HCT116 (cell line): ENCODE measurements around the gene BDH1. TPM values are rescaled to one million over a fixed set of nuclear protein-coding genes. Genes with fewer than 3 reads are reported as not detected.

Experiments
- ATAC-seq: fragments of 200-7000 bp; cut with Tn5 transposase; 2 replicates; pipeline ENCODE4 v1.9.1; 2020; ENCODE audit warnings: mild to moderate bottlenecking, moderate library complexity
- BruUV-seq: library from RNA; stranded (reverse); fragments of 400-500 nt; replicated peaks from 2 replicates; lab custom pipeline; 2021; lab: Mats Ljungman, UMichigan
- CTCF ChIA-PET: fragments of 300-600 bp; sonication (Branson Sonifier 250); formaldehyde crosslinking; loops from one replicate; lab custom pipeline; 2021; ENCODE audit warnings: antibody characterized with exemption; lab: Charles Lee
- POLR2A ChIA-PET: fragments of 300-600, 350-600 bp; sonication (Branson Sonifier 250); formaldehyde crosslinking; loops from one replicate; lab custom pipeline; 2021; ENCODE audit warnings: antibody characterized with exemption; lab: Charles Lee
- RAD21 ChIA-PET, 2 experiments: fragments of 300-600 bp; sonication (Branson Sonifier 250); formaldehyde crosslinking; loops; one replicate each; lab custom pipeline; 2023; ENCODE audit warnings: low total read pairs in 2 of 2; ENCODE audit not compliant: uncharacterized antibody in 2 of 2, unreplicated experiment in 2 of 2, low non-redundant PET in 1 of 2; lab: Charles Lee
- DNase-seq: peaks from one replicate; pipeline ENCODE4 v3.0.0-alpha.2; 2010; ENCODE audit warnings: low read depth, low spot score
- H2AFZ ChIP-seq: fragments of 200-600 bp; shearing (Covaris generic), sonication (generic); 2 replicates; pipeline ENCODE4 v1.6.1; 2017; ENCODE audit warnings: low read depth, mixed run types, mixed read lengths, antibody characterized with exemption, low read length; ENCODE audit not compliant: poor library complexity, severe bottlenecking
- H3K27ac ChIP-seq: 2 replicates; pipeline ENCODE4 v1.5.1; 2012; ENCODE audit warnings: low read depth, low read length
- H3K27me3 ChIP-seq: fragments of 200-600 bp; sonication (generic); 2 replicates; pipeline ENCODE4 v1.6.1; 2016; ENCODE audit warnings: mixed run types, low read length, mixed read lengths; ENCODE audit not compliant: insufficient read depth
- H3K36me3 ChIP-seq, 2 experiments: fragments of 200-500 bp in 1 of 2; fragments of 200-600 bp in 1 of 2; sonication (Bioruptor generic) in 1 of 2; sonication (generic) in 1 of 2; 2 replicates each; pipeline versions ENCODE4 v1.5.1 to v1.6.1; 2014 to 2016; ENCODE audit warnings: low read length in 2 of 2, inconsistent platforms in 1 of 2, mixed read lengths in 1 of 2, mixed run types in 1 of 2; ENCODE audit not compliant: insufficient read depth in 2 of 2, control insufficient read depth in 1 of 2
- H3K4me1 ChIP-seq, 2 experiments: fragments of 200-600 bp in 1 of 2; sonication (generic) in 1 of 2; 2 replicates each; pipeline versions ENCODE4 v1.5.1 to v1.6.1; 2012 to 2017; ENCODE audit warnings: low read length in 2 of 2, inconsistent platforms in 1 of 2, mild to moderate bottlenecking in 1 of 2, mixed read lengths in 1 of 2, mixed run types in 1 of 2, moderate library complexity in 1 of 2; ENCODE audit not compliant: insufficient read depth in 2 of 2, control insufficient read depth in 1 of 2
- H3K4me2 ChIP-seq: fragments of 200-600 bp; sonication (generic); 2 replicates; pipeline ENCODE4 v1.6.1; 2017; ENCODE audit warnings: mixed run types, low read length, mixed read lengths
- H3K4me3 ChIP-seq, 2 experiments: fragments of 200-600 bp in 1 of 2; sonication (generic) in 1 of 2; replicated peaks in 1 of 2; 2 replicates each; pipeline ENCODE4 v1.5.1; 2011 to 2016; ENCODE audit warnings: low read length in 2 of 2, control low read depth in 1 of 2, low read depth in 1 of 2, mild to moderate bottlenecking in 1 of 2, mixed read lengths in 1 of 2, mixed run types in 1 of 2
- H3K79me2 ChIP-seq: fragments of 200-600 bp; sonication (generic); 2 replicates; pipeline ENCODE4 v1.6.1; 2017; ENCODE audit warnings: mild to moderate bottlenecking, mixed run types, low read length, moderate library complexity, mixed read lengths; ENCODE audit not compliant: insufficient read depth
- H3K9ac ChIP-seq: fragments of 200-600 bp; sonication (generic); 2 replicates; pipeline ENCODE4 v1.6.1; 2016; ENCODE audit warnings: low read length, mixed read lengths
- H3K9me2 ChIP-seq: fragments of 200-600 bp; sonication (generic), shearing (Covaris generic); 2 replicates; pipeline ENCODE4 v1.6.1; 2017; ENCODE audit warnings: mixed run types, mild to moderate bottlenecking, moderate library complexity; ENCODE audit not compliant: insufficient read depth
- H3K9me3 ChIP-seq, 2 experiments: fragments of 200-500 bp in 1 of 2; fragments of 200-600 bp in 1 of 2; sonication (Bioruptor generic) in 1 of 2; sonication (generic) in 1 of 2; 2 replicates each; pipeline ENCODE4 v1.6.1; 2014 to 2017; ENCODE audit warnings: low read length in 2 of 2, mixed read lengths in 2 of 2, inconsistent platforms in 1 of 2, low read depth in 1 of 2, mild to moderate bottlenecking in 1 of 2, mixed run types in 1 of 2, moderate library complexity in 1 of 2; ENCODE audit not compliant: control insufficient read depth in 1 of 2, insufficient read depth in 1 of 2
- H4K20me1 ChIP-seq: fragments of 200-600 bp; sonication (generic), shearing (Covaris generic); 2 replicates; pipeline ENCODE4 v1.6.1; 2017; ENCODE audit warnings: mixed run types, mild to moderate bottlenecking, moderate library complexity; ENCODE audit not compliant: insufficient read depth
- CBX3 ChIP-seq: IDR thresholded peaks from 2 replicates; pipeline ENCODE4 v1.6.1; 2012; ENCODE audit warnings: low read depth
- CEBPB ChIP-seq: IDR thresholded peaks from 2 replicates; pipeline ENCODE4 v1.6.1; 2012; ENCODE audit warnings: low read depth
- EGR1 ChIP-seq: IDR thresholded peaks from 2 replicates; pipeline ENCODE4 v1.6.1; 2012; ENCODE audit warnings: low read depth
- ELF1 ChIP-seq: IDR thresholded peaks from 2 replicates; pipeline ENCODE4 v1.6.1; 2012; ENCODE audit warnings: low read depth, borderline replicate concordance
- EZH2 ChIP-seq: fragments of 200-600 bp; sonication (generic); IDR thresholded peaks from 2 replicates; pipeline ENCODE4 v1.6.1; 2017; ENCODE audit warnings: antibody characterized with exemption, mixed run types
- EZH2phosphoT487 ChIP-seq: fragments of 200-600 bp; IDR thresholded peaks from 2 replicates; pipeline ENCODE4 v1.6.1; 2018; ENCODE audit warnings: antibody characterized with exemption, borderline replicate concordance
- FOSL1 ChIP-seq: IDR thresholded peaks from 2 replicates; pipeline ENCODE4 v1.6.1; 2012; ENCODE audit warnings: low read depth
- MAX ChIP-seq: IDR thresholded peaks from 2 replicates; pipeline ENCODE4 v1.6.1; 2012
- POLR2A ChIP-seq: IDR thresholded peaks from 2 replicates; pipeline ENCODE4 v1.7.0; 2011; ENCODE audit warnings: borderline replicate concordance; ENCODE audit not compliant: insufficient read depth, insufficient read length; ENCODE audit errors: extremely low read depth
- POLR2AphosphoS5 ChIP-seq: IDR thresholded peaks from 2 replicates; pipeline ENCODE4 v1.6.1; 2011; ENCODE audit warnings: mild to moderate bottlenecking, low read depth, low read length, moderate library complexity
- RAD21 ChIP-seq: IDR thresholded peaks from 2 replicates; pipeline ENCODE4 v1.6.1; 2012; ENCODE audit warnings: low read depth, mild to moderate bottlenecking
- REST ChIP-seq: IDR thresholded peaks from 2 replicates; pipeline ENCODE4 v1.6.1; 2012; ENCODE audit warnings: low read depth
- SIN3A ChIP-seq: IDR thresholded peaks from 2 replicates; pipeline ENCODE4 v1.6.1; 2012; ENCODE audit warnings: low read depth
- SP1 ChIP-seq: IDR thresholded peaks from 2 replicates; pipeline ENCODE4 v1.6.1; 2012; ENCODE audit warnings: low read depth
- TCF7L2 ChIP-seq: IDR thresholded peaks from 2 replicates; pipeline ENCODE4 v1.7.0; 2011; ENCODE audit warnings: borderline replicate concordance, inconsistent platforms; ENCODE audit not compliant: insufficient read depth, insufficient read length; ENCODE audit errors: extremely low read depth
- ZBTB33 ChIP-seq: IDR thresholded peaks from 2 replicates; pipeline ENCODE4 v1.6.1; 2011; ENCODE audit warnings: mild to moderate bottlenecking, low read length, moderate library complexity; ENCODE audit not compliant: insufficient replicate concordance; ENCODE audit errors: extremely low read depth
- ZFX ChIP-seq: fragments of 450-650 bp; IDR thresholded peaks from 2 replicates; pipeline ENCODE4 v1.6.1; 2017
- ZNF274 ChIP-seq: fragments of 200-500 bp; sonication (Bioruptor generic); IDR thresholded peaks from 2 replicates; pipeline ENCODE4 v1.6.1; 2014; ENCODE audit warnings: mild to moderate bottlenecking, low read depth, low read length, inconsistent platforms
- intact Hi-C: fragments of 100-400 bp; cut with micrococcal nuclease; formaldehyde crosslinking; loops from 2 replicates; pipeline ENCODE4 v1.10.0; 2022
- total RNA-seq: library from RNA; stranded (reverse); gene quantifications from one replicate; pipeline ENCODE4 v1.2.1, GENCODE V29; 2021; ENCODE audit not compliant: unreplicated experiment
- TF ChIP-seq, protein P1 (sequence below), 3 experiments: fragments of 200-600 bp in 1 of 3; sonication (generic) in 1 of 3; IDR thresholded peaks in 2 of 3; conservative IDR thresholded peaks in 1 of 3; 2 replicates each; pipeline ENCODE4 v1.5.1; 2012 to 2017; ENCODE audit warnings: low read depth in 2 of 3, low read length in 2 of 3, antibody characterized with exemption in 1 of 3, borderline replicate concordance in 1 of 3, control low read depth in 1 of 3, mild to moderate bottlenecking in 1 of 3, mixed read lengths in 1 of 3, mixed run types in 1 of 3, moderate library complexity in 1 of 3; ENCODE audit not compliant: insufficient read depth in 1 of 3
- TF ChIP-seq, protein P2 (sequence below): IDR thresholded peaks from 2 replicates; pipeline ENCODE4 v1.6.1; 2012

Gene BDH1
- total RNA-seq, 1 experiment from 2014 or later, result 26.6 TPM

DNA sequence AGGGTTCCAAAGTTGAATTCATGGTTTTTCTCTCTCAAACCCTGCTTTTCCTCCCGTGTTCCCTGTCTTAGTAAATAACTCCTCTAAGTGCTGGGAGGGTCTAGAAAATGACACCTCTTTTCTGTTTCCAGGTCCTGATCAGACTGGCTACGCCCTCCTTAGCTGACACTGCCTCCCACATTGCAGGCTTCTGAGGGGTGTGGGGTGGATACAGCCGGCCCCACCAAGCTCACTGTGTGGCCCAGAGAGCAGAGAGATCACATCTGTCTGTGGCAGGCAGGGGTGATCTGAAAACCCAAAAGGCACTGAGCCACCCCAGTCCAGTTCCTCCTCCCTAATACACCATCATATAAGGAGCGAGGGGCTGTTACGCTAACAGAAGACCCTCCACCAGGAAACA lies 62.7 kb downstream of the BDH1 start:
- intact Hi-C loops, result no loop called here
- Histone ChIP-seq H3K9me3 (no peaks in the 10 kb centered on the region), H3K4me1 (peaks cover 21 to 37% of the 10 kb centered on the region in 2 experiments), H3K9ac (no peak overlapping the region), H2AFZ (no peak overlapping the region), H3K27me3 (no peaks in the 10 kb centered on the region), H3K79me2 (no peaks in the 10 kb centered on the region), H3K9me2 (no peaks in the 10 kb centered on the region), H4K20me1 (no peaks in the 10 kb centered on the region), H3K4me2 (no peak overlapping the region), H3K27ac (no peak overlapping the region), H3K36me3 (no peaks in the 10 kb centered on the region), H3K4me3 (no peak overlapping the region)
- CTCF ChIA-PET, result interaction anchor here (1.1 kb wide), 1 partner anchor 9 kb away, joined by 3 read pairs; no protein-coding TSS in a partner anchor
- TF ChIP-seq ZBTB33, result no peak
- TF ChIP-seq ZNF274, result no peak
- no peak for TF ChIP-seq ELF1
- TF ChIP-seq SIN3A, result no peak
- TF ChIP-seq SP1, result no peak
- no peak for TF ChIP-seq EZH2phosphoT487
- TF ChIP-seq, protein P1, sequence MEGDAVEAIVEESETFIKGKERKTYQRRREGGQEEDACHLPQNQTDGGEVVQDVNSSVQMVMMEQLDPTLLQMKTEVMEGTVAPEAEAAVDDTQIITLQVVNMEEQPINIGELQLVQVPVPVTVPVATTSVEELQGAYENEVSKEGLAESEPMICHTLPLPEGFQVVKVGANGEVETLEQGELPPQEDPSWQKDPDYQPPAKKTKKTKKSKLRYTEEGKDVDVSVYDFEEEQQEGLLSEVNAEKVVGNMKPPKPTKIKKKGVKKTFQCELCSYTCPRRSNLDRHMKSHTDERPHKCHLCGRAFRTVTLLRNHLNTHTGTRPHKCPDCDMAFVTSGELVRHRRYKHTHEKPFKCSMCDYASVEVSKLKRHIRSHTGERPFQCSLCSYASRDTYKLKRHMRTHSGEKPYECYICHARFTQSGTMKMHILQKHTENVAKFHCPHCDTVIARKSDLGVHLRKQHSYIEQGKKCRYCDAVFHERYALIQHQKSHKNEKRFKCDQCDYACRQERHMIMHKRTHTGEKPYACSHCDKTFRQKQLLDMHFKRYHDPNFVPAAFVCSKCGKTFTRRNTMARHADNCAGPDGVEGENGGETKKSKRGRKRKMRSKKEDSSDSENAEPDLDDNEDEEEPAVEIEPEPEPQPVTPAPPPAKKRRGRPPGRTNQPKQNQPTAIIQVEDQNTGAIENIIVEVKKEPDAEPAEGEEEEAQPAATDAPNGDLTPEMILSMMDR (IDR thresholded peaks at IDR 0.05 in 2 of 3, conservative IDR thresholded peaks at IDR 0.05 in 1 of 3; ENCODE audit: borderline replicate concordance in 1 of 3, insufficient read depth in 1 of 3, low read depth in 2 of 3, low read length in 2 of 3), result no peak
- no peak for TF ChIP-seq RAD21
- TF ChIP-seq POLR2A, result no peak
- TF ChIP-seq EGR1, result no peak
- no peak for TF ChIP-seq POLR2AphosphoS5
- TF ChIP-seq REST, result no peak
- TF ChIP-seq FOSL1, result no peak
- TF ChIP-seq TCF7L2, result no peak
- TF ChIP-seq MAX, result no peak
- no peak for TF ChIP-seq ZFX
- TF ChIP-seq CBX3, result no peak
- TF ChIP-seq, protein P2, sequence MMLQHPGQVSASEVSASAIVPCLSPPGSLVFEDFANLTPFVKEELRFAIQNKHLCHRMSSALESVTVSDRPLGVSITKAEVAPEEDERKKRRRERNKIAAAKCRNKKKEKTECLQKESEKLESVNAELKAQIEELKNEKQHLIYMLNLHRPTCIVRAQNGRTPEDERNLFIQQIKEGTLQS, result no peak
- TF ChIP-seq EZH2, result no peak
- TF ChIP-seq CEBPB, result no peak
- ATAC-seq (no peak), DNase-seq (no peak)
- POLR2A ChIA-PET, result no interaction called here
- RAD21 ChIA-PET, result interaction anchor here in 1 of 2 experiments (0.6 kb wide), 1 partner anchor 30 kb away, joined by 3 read pairs; no protein-coding TSS in a partner anchor
- BruUV-seq, result no TSS peak
